B cell (primary cell): ENCODE data around the gene ERLEC1. TPM values are rescaled to one million over a fixed set of nuclear protein-coding genes. Genes with fewer than 3 reads are reported as not detected.
A peak's percentile ranks its signal among the peaks of the same experiment; 100 is the strongest.

Source experiments
- ATAC-seq: fragments of 200-7000 bp; cut with Tn5 transposase; one replicate; pipeline ENCODE4 v1.10.0; 2021; ENCODE audit warnings: low read depth, mild to moderate bottlenecking, moderate number of reproducible peaks, moderate library complexity
- CTCF ChIA-PET: fragments of 350-600 bp; sonication (Branson Sonifier 250); formaldehyde crosslinking; loops from one replicate; lab custom pipeline; 2021; ENCODE audit warnings: antibody characterized with exemption, inconsistent platforms; lab: Charles Lee
- POLR2A ChIA-PET: fragments of 350-600 bp; sonication (Branson Sonifier 250); formaldehyde crosslinking; loops from one replicate; lab custom pipeline; 2021; ENCODE audit warnings: antibody characterized with exemption; lab: Charles Lee
- DNase-seq: peaks from one replicate; pipeline ENCODE4 v3.0.0; 2013
- H2AFZ ChIP-seq: 2 replicates; pipeline ENCODE4 v1.6.1; 2012; ENCODE audit warnings: mild to moderate bottlenecking, low read depth, low read length; ENCODE audit not compliant: insufficient read depth, poor library complexity, severe bottlenecking
- H3K27ac ChIP-seq, 2 donors: 1 replicate in 1 of 2; 2 replicates in 1 of 2; pipeline ENCODE4 v1.5.1; 2012 to 2013; ENCODE audit warnings: low read length in 2 of 2, mild to moderate bottlenecking in 2 of 2, moderate library complexity in 1 of 2
- H3K27me3 ChIP-seq, 4 experiments: fragments of 200-600 bp in 1 of 4; sonication (generic) in 1 of 4; replicated peaks in 1 of 4; 1 replicate in 2 of 4; 2 replicates in 2 of 4; pipeline versions ENCODE4 v1.6.1 to v1.7.0; 2013 to 2016; ENCODE audit warnings: low read length in 3 of 4, mild to moderate bottlenecking in 2 of 4, mixed read lengths in 1 of 4, moderate library complexity in 1 of 4; ENCODE audit not compliant: insufficient read depth in 4 of 4, control insufficient read depth in 3 of 4; ENCODE audit errors: control extremely low read depth in 1 of 4
- H3K36me3 ChIP-seq, 2 experiments: replicated peaks in 1 of 2; 1 replicate in 1 of 2; 2 replicates in 1 of 2; pipeline versions ENCODE4 v1.6.1 to v1.7.1; 2013; ENCODE audit warnings: low read length in 1 of 2; ENCODE audit not compliant: insufficient read depth in 2 of 2, control insufficient read depth in 1 of 2; ENCODE audit errors: control extremely low read depth in 1 of 2, extremely low read depth in 1 of 2
- H3K4me1 ChIP-seq, 2 donors: fragments of 200-600 bp in 1 of 2; sonication (generic) in 1 of 2; 1 replicate in 1 of 2; 2 replicates in 1 of 2; pipeline versions ENCODE4 v1.5.1 to v1.6.1; 2013 to 2017; ENCODE audit warnings: low read length in 2 of 2; ENCODE audit not compliant: control insufficient read depth in 2 of 2, insufficient read depth in 2 of 2
- H3K4me2 ChIP-seq: replicated peaks from 2 replicates; pipeline ENCODE3; 2012; ENCODE audit warnings: mild to moderate bottlenecking, low read depth, low read length; ENCODE audit not compliant: poor library complexity, severe bottlenecking
- H3K4me3 ChIP-seq, 5 experiments: fragments of 200-600 bp in 1 of 5; sonication (generic) in 1 of 5; 1 replicate in 3 of 5; 2 replicates in 2 of 5; pipeline versions ENCODE4 v1.5.1 to v1.7.0; 2011 to 2016; ENCODE audit warnings: low read length in 4 of 5, mild to moderate bottlenecking in 4 of 5, low read depth in 2 of 5, control low read depth in 1 of 5, moderate library complexity in 1 of 5; ENCODE audit not compliant: insufficient read depth in 1 of 5; ENCODE audit errors: control extremely low read depth in 1 of 5, extremely low read depth in 1 of 5
- H3K79me2 ChIP-seq: fragments of 200-600 bp; sonication (generic); one replicate; pipeline ENCODE4 v1.6.0; 2016; ENCODE audit warnings: low read length; ENCODE audit not compliant: control insufficient read depth, insufficient read depth
- H3K9ac ChIP-seq: fragments of 200-600 bp; sonication (generic); 2 replicates; pipeline ENCODE4 v1.6.1; 2017; ENCODE audit warnings: mild to moderate bottlenecking, low read length, moderate library complexity
- H3K9me3 ChIP-seq, 3 donors: one replicate each; pipeline versions ENCODE4 v1.6.1 to v1.7.1; 2013; ENCODE audit warnings: low read length in 2 of 3; ENCODE audit not compliant: control insufficient read depth in 2 of 3, insufficient read depth in 1 of 3; ENCODE audit errors: control extremely low read depth in 1 of 3
- H4K20me1 ChIP-seq: 2 replicates; pipeline ENCODE4 v1.6.0; 2012; ENCODE audit warnings: mild to moderate bottlenecking, low read length; ENCODE audit not compliant: insufficient read depth, control insufficient read depth, poor library complexity, severe bottlenecking
- H3K27ac Mint-ChIP-seq: one replicate; pipeline ENCODE4 v1.8.0; 2021; ENCODE audit warnings: mixed read lengths
- H3K27me3 Mint-ChIP-seq: one replicate; pipeline ENCODE4 v1.8.0; 2021; ENCODE audit warnings: mixed read lengths
- H3K4me1 Mint-ChIP-seq: one replicate; pipeline ENCODE4 v1.8.0; 2021; ENCODE audit warnings: mixed read lengths
- H3K4me3 Mint-ChIP-seq: one replicate; pipeline ENCODE4 v1.8.0; 2021; ENCODE audit warnings: mixed read lengths
- H3K9me3 Mint-ChIP-seq: one replicate; pipeline ENCODE4 v1.8.0; 2022; ENCODE audit warnings: mixed read lengths; ENCODE audit not compliant: insufficient read depth
- CTCF ChIP-seq: fragments of 200-600 bp; IDR thresholded peaks from one replicate; pipeline ENCODE4 v1.8.0; 2022; ENCODE audit warnings: antibody characterized with exemption, mild to moderate bottlenecking
- EZH2 ChIP-seq: IDR thresholded peaks from 2 replicates; pipeline ENCODE4 v1.6.1; 2012; ENCODE audit warnings: borderline replicate concordance, low read depth, mild to moderate bottlenecking, moderate library complexity, low read length; ENCODE audit not compliant: insufficient read depth, poor library complexity, severe bottlenecking
- WGBS: methylation state at CpG from one replicate; pipeline ENCODE4 v1.1.5; 2013; ENCODE audit warnings: missing lambda C conversion rate; ENCODE audit not compliant: insufficient coverage; 5-methylcytosine and 5-hydroxymethylcytosine counted together
- intact Hi-C: fragments of 100-400 bp; cut with micrococcal nuclease; formaldehyde crosslinking; loops from one replicate; pipeline ENCODE4 v1.10.0; 2022
- polyA plus RNA-seq: library from polyadenylated mRNA; depleted of rRNA; stranded (reverse); fragments of >200 nt; gene quantifications from 2 replicates; pipeline ENCODE4 v1.2.3, GENCODE V29; 2012
- total RNA-seq, 2 donors: library from RNA; stranded (reverse); fragments of 120-200 nt in 1 of 2; gene quantifications; 1 replicate in 1 of 2; 2 replicates in 1 of 2; pipeline versions ENCODE4 v1.2.3 to v1.2.4, GENCODE V29; 2013 to 2022

Gene ERLEC1
- total and polyA plus RNA-seq, 2 donors (not counting 1 experiment from before 2014, with no cell fraction given): 20.4 to 22.9 TPM

- Mint-ChIP-seq H3K9me3 (no peaks in the 10 kb centered on the region), H3K4me3 (no peak overlapping the region), H3K27ac (no peak overlapping the region), H3K27me3 (no peaks in the 10 kb centered on the region), H3K4me1 (peaks cover 49% of the 10 kb centered on the region)
- peaks cover 96% of the 10 kb centered on the region for H3K79me2 ChIP-seq
- H3K27ac ChIP-seq: no peak overlapping the region
- no peak overlapping the region for H3K4me2 ChIP-seq
- TF ChIP-seq CTCF (no peak), EZH2 (no peak)
- DNase-seq (no peak), ATAC-seq (no peak)
- peaks cover 9 to 10% of the 10 kb centered on the region in 2 experiments for H3K36me3 ChIP-seq
- H4K20me1 ChIP-seq: peaks cover 15% of the 10 kb centered on the region
- no peak overlapping the region for H3K9ac ChIP-seq
- no peak overlapping the region for H3K4me3 ChIP-seq
- intact Hi-C loops: loop anchor here (10.0 kb wide), 1 partner anchor 552 kb away; a partner anchor contains a TSS
- peaks cover 21 to 25% of the 10 kb centered on the region in 2 donors for H3K4me1 ChIP-seq
- no peaks in the 10 kb centered on the region for H3K9me3 ChIP-seq
- ChIA-PET CTCF (no interaction called here), POLR2A (no interaction called here)
- WGBS: 99% methylated on average over 7 of the region's 8 CpGs
- H3K27me3 ChIP-seq: no peaks in the 10 kb centered on the region
- H2AFZ ChIP-seq: no peak overlapping the region
Observed at GRCh38 chr2:53782676-53783075, 4.2 kb upstream of the ERLEC1 start.

- Histone ChIP-seq H3K4me3 (no peak overlapping the region), H3K36me3 (peaks cover 4 to 10% of the 10 kb centered on the region in 2 experiments), H3K9me3 (no peaks in the 10 kb centered on the region), H3K79me2 (peaks cover 99% of the 10 kb centered on the region), H3K4me2 (no peak overlapping the region), H3K27me3 (no peaks in the 10 kb centered on the region), H4K20me1 (peaks cover 20% of the 10 kb centered on the region), H3K27ac (no peak overlapping the region), H3K9ac (no peak overlapping the region), H3K4me1 (peaks cover 29 to 33% of the 10 kb centered on the region in 2 donors), H2AFZ (no peak overlapping the region)
- ChIA-PET CTCF (interaction anchor here (2.2 kb wide), 1 partner anchor 17 kb away, joined by 5 read pairs; the partner anchor contains the start of gene CHAC2), POLR2A (no interaction called here)
- Mint-ChIP-seq H3K27ac (peak overlapping the region; percentile 16), H3K4me1 (peaks cover 52% of the 10 kb centered on the region), H3K27me3 (no peaks in the 10 kb centered on the region), H3K4me3 (peak overlapping the region; percentile 46), H3K9me3 (no peaks in the 10 kb centered on the region)
- ATAC-seq (no peak), DNase-seq (no peak)
- TF ChIP-seq CTCF (no peak), EZH2 (no peak)
- intact Hi-C loops: loop anchor here (10.0 kb wide), 1 partner anchor 550 kb away; a partner anchor contains a TSS
Observed at GRCh38 chr2:53784436-53784835, 2.4 kb upstream of the ERLEC1 start.
